HG03097 (cell line): Measurements from ENCODE around the gene TMC5.
"Not testable (repeated sequence)": the region's sequence is repeated elsewhere in the genome, so short reads cannot be mapped to it uniquely, and the experiment has no call there.

Experiments
- ATAC-seq: cut with Tn5 transposase; IDR thresholded peaks from one replicate; pipeline ENCODE4 v1.9.1; 2021; ENCODE audit not compliant: unreplicated experiment, low FRiP score

Gene TMC5

GRCh38 chr16:19525385-19525723 lies 107.7 kb downstream of the TMC5 start:
- no peak for ATAC-seq

DNA sequence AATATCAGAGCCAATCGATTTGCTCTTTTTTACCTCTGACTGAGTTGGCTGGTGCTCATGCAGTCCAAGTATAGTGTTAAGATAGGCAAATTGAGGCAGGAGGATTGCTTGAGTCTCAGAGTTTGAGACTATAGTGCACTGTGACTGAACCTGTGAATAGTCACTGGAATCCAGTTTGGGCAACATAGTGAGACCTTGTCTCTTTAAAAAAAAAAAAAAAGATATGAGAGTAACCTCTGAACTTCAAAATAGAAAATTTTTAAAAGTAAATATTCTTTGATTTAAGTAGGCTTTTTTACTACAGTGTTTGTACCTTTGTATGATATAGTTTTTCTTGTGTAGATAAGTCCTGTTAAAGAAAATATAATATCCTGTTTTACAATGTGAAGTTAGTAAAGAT lies 109.5 kb downstream of the TMC5 start:
- no peak for ATAC-seq

- no peak for ATAC-seq
These were observed 111.0 kb downstream of the TMC5 start for GRCh38 chr16:19528666-19529065.

GRCh38 chr16:19532601-19533000 lies 114.9 kb downstream of the TMC5 start:
- no peak for ATAC-seq

- ATAC-seq: no peak
These were observed 122.7 kb downstream of the TMC5 start for GRCh38 chr16:19540241-19540970.

GRCh38 chr16:19542138-19542821 lies 124.6 kb downstream of the TMC5 start:
- no peak for ATAC-seq

GRCh38 chr16:19543278-19543996 lies 125.8 kb downstream of the TMC5 start:
- ATAC-seq: not testable (repeated sequence)

DNA sequence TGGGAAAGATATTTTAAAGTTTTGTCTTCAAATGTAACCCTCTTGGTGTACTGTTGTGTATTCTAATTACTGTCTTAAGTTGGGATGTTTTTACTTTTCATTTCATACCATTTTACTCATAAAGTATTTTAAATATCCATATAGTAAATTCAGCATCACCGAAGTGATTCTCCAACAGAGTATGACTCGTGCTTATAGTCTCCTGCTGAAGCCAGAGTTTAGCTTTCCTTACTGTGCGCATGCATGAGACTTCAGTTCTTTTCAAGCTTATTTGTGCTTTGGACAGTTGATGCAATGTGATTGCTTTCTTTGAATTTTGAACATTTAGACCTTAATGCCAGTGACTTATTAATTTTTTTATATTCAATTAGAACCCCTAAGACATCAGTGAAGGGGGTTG lies 130.5 kb downstream of the TMC5 start:
- ATAC-seq: no peak
